C1 segment of cervical spinal cord (tissue), 14 donors: ENCODE results near the gene CENPVL2.
"Not testable (repeated sequence)": the region's sequence is repeated elsewhere in the genome, so short reads cannot be mapped to it uniquely, and the experiment has no call there.

Source experiments
- DNase-seq, 14 donors: peaks; one replicate each; lab custom pipeline; 2025; lab: John Stamatoyannopoulos, UW

CENPVL2 gene

DNA sequence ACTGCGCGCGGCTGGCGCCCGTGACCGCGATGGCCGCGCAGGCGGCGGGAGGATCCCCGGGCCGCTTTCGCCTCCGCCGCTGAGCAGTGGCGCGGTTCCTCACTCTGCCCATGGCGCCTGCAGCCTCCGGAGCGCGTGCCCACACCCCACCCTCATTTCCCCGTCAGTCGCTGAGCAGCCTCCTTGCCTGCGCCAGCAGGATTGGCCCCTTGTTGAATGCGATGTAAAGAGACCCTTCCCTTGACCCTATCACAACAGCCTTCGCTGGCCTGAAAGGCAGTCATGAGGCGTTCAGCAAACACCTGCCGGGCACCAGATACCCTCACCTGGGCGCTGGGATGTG, at the start of gene CENPVL2:
Gene CENPVL2 (minus strand): TSS at position 112 of the 343 bp plus-strand sequence. CDS start 0 bp downstream, at position 112.
- DNase-seq: not testable (repeated sequence)

DNA sequence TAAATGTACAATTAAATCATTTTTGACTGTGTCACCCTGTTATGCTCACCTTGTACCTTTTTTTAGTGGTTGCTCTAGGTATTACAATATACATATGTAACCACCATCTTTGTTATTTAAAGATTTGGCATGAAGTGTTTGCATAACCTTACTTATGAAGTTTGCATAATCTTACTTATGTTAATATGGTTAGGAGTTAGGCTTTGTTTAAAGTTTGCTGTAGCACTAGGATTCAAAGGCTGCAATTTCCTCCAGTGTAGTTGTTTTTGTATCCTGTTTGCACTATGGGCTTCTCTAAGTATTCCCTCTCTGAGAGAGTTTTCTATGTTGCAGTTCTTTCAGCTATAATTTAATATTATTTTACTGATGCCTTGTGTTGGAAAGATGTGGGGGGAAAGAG, 45.6 kb upstream of the CENPVL2 start:
- no peak for DNase-seq

DNA sequence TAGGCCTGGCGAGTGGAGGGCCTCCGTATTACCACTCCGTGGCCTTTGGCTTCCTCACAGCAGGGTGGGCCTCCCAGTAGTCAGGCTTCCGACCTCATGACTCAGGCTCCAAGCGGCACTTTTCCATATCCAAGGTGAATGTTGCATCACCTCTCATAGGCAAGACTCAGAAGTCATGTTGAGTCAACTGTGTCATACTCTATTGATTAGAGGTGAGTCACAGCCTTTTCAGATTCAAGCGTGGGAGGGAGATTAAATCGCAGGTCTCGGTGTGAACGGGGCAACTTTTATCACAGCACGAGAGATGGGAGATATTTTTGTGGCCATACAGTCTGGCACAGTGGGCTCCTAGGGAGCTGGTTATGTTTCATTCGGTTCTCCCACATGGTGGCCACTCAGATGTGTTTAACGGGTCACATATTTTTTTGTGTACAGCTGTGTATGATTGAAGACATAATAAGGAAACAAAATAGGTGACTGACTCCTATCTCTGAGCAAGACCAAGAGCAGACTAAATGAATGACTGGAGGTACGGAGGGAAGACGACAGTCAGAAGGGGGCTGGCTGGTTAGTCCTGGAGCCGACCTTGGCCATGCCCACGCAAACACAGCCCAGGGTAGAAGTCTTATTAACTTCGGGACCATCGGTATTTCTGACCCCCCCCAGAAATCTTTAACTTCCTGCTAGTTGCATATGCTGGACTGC, 30.5 kb upstream of the CENPVL2 start:
- not testable (repeated sequence) for DNase-seq

DNA sequence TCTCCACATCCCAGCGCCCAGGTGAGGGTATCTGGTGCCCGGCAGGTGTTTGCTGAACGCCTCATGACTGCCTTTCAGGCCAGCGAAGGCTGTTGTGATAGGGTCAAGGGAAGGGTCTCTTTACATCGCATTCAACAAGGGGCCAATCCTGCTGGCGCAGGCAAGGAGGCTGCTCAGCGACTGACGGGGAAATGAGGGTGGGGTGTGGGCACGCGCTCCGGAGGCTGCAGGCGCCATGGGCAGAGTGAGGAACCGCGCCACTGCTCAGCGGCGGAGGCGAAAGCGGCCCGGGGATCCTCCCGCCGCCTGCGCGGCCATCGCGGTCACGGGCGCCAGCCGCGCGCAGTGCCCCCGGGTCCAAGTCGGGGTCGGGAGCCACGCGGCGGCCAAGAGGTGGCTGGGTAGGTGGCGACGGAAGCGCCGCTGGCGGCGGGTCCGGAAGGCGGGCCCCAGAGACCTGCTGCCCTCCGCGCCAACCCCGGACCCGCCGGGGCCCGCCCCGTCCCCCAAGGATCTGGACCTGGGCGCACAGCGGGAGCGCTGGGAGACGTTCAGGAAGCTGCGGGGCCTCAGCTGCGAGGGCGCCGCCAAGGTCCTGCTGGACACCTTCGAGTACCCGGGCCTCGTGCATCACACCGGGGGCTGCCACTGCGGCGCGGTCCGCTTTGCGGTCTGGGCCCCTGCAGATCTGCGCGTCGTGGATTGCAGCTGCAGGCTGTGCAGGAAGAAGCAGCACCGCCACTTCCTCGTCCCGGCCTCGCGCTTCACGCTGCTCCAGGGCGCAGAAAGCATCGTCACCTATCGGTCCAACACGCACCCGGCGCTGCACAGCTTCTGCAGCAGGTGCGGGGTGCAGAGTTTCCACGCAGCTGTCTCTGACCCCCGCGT, 27.9 kb upstream of the CENPVL2 start, which contains the start of gene CENPVL1:
Gene CENPVL1 (plus strand): TSS at position 236 of the 888 bp plus-strand sequence. CDS start 0 bp downstream, at position 236.
- not testable (repeated sequence) for DNase-seq

DNA sequence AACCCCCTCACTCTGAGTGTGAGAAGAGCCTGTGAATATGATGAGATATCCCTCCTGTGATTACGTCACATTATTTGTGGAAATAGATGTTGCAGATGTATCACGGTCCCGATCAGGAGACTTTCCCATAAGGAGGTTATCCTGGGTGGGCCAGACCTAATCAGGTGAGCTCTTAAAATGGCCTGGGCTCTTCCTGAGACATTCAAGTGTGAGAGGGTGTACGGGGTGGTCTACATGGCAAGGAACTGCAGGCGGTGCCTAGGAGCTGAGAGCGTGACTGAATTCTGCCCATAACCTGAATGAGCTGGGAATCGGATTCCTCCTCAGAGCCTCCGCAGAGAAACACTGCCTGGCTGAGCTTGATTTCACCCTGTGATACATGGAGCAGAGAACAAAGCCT, 14.8 kb upstream of the CENPVL2 start:
- DNase-seq: no peak

DNA sequence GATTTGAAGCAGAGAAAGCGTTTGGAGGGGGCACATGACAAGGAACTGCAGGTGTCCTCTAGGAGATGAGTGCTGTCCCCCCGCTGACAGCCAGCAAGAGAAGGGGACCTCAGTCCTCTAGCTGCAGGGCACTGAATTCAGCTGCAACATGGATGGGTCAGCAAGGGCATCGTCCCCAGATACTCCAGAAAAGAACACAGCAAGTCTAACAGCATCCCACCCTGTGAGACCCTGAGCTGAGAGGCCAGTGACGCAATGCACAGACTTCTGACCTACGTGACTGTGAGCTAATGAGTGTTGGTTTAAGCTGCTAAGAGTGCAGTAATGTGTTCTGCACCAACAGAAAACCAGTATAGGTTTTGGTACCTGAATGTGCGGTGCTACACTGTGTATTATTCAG, 11.6 kb upstream of the CENPVL2 start:
- DNase-seq: no peak

DNA sequence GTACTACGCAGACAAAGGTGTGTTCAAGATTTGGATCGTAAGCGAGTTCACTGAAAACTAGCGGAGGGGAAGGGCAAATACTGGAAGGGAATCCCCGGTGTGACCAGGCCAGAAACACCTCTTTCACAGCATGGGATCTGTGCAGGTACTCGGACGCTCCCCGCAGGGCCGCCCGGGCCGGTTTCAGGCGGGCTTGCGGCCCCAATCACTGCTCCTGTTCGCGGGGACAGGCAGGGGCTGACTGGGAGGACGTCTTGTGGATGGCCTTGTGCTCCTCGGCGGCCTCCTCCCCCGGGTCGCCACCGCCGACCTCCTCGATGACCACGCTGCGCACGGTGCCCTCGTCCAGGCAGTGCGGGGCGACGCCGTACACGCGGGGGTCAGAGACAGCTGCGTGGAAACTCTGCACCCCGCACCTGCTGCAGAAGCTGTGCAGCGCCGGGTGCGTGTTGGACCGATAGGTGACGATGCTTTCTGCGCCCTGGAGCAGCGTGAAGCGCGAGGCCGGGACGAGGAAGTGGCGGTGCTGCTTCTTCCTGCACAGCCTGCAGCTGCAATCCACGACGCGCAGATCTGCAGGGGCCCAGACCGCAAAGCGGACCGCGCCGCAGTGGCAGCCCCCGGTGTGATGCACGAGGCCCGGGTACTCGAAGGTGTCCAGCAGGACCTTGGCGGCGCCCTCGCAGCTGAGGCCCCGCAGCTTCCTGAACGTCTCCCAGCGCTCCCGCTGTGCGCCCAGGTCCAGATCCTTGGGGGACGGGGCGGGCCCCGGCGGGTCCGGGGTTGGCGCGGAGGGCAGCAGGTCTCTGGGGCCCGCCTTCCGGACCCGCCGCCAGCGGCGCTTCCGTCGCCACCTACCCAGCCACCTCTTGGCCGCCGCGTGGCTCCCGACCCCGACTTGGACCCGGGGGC, 567 bp downstream of the CENPVL2 start:
- not testable (repeated sequence) for DNase-seq

DNA sequence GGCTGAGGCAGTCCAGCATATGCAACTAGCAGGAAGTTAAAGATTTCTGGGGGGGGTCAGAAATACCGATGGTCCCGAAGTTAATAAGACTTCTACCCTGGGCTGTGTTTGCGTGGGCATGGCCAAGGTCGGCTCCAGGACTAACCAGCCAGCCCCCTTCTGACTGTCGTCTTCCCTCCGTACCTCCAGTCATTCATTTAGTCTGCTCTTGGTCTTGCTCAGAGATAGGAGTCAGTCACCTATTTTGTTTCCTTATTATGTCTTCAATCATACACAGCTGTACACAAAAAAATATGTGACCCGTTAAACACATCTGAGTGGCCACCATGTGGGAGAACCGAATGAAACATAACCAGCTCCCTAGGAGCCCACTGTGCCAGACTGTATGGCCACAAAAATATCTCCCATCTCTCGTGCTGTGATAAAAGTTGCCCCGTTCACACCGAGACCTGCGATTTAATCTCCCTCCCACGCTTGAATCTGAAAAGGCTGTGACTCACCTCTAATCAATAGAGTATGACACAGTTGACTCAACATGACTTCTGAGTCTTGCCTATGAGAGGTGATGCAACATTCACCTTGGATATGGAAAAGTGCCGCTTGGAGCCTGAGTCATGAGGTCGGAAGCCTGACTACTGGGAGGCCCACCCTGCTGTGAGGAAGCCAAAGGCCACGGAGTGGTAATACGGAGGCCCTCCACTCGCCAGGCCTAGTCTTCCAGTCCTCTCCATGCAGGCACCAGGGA, 2.8 kb downstream of the CENPVL2 start:
- not testable (repeated sequence) for DNase-seq

DNA sequence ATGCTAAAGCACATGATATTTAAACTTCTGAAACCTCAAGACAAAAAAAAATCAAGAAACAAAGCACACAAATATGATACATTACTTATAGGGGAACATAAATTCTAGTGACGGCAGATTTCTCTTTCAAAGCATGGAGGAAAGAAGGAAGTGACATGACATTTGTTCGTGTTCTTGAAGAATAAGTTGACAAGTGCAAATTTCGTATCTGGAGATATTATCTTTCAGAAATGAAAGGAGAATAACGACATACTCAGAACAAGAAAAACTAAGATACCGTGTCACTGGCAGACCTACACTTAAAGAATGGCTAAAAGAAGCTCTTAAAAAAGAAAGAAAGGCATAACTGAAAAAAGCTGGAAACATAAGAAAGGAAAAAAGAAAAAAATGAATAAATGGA, 16.6 kb downstream of the CENPVL2 start:
- no peak for DNase-seq

DNA sequence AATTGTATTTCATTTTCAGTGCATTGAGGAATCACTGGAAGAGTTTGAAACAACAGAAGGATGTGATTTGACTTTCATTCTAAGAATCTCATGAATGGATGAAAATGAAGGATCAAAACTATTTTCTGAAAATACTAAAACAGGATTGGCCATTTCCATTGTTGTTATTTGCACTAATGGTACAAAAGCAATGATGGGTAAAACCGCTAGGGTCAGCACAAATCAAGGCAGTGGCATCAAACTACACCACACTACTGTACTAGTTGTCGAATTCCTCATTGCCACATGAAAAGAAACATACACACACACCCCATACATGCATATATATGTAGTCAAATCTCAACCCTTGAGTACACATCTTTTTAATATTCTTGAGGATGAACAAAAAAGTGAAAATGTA, 39.3 kb downstream of the CENPVL2 start:
- DNase-seq: no peak

DNA sequence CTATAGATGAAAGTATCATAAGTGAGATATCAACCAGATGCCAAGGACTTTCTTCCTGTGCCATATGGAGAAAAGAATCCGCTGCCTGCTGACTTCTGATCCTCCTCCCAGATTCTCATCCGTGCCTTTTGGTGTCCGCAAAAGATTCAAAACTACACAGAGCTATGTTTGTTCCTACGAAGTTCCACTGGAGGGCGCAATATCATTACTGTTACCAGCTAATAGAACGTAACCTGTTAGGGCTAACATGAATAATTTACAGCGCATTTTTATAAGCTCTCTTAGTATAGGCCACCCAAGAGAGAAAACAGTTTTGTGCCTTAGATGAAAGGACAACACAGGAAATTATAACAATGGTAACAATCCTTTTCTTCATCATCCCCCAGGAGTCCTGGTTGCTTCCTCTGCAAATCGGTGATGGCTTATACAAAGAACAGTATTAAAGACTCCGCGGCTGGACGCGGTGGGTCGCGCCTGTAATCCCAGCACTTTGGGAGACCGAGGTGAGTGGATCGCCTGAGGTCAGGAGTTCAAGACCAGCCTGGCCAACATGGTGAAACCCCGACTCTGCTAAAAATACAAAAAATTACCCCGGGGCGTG, 41.1 kb downstream of the CENPVL2 start:
- peak in 1 of 14 donors; percentile 9 for DNase-seq

DNA sequence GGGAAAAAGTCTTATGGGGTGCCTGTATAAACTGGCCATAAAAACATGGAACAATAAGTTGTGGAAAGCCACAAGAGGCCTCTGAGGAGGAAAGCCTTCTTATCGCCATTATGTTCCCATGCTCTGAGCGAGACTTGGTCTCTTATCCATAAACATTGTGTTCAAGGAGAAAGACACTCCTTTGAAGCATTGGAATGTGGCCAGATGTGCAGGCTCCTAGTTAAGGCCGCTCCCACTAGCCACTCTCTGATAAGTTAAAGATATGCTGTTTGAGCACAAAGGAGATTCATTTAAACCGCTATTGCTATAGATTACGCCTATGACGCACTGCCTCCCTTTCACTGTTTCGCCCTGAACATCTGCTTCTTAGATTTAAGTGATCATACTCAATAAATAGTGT, 46.1 kb downstream of the CENPVL2 start:
- DNase-seq: not testable (repeated sequence)
